ENCODE results near the gene SCARB2.

The SCARB2 gene

GRCh38 chr4:76147454-76148141 lies 66.0 kb downstream of the SCARB2 start:
- peak in 2 of 4 experiments; percentile 14 to 31 for DNase-seq

- DNase-seq: no peak
These were observed 69.1 kb downstream of the SCARB2 start for GRCh38 chr4:76144546-76144945.

GRCh38 chr4:76141241-76141640 lies 72.4 kb downstream of the SCARB2 start:
- no peak for DNase-seq

- no peak for DNase-seq
These were observed 85.9 kb downstream of the SCARB2 start for GRCh38 chr4:76127754-76128153.

- no peak for DNase-seq
These were observed 87.8 kb downstream of the SCARB2 start for GRCh38 chr4:76125816-76126215.

- DNase-seq: no peak
These were observed 93.4 kb downstream of the SCARB2 start for GRCh38 chr4:76120199-76120598.

GRCh38 chr4:76117536-76117935 lies 96.1 kb downstream of the SCARB2 start:
- DNase-seq: no peak

GRCh38 chr4:76116821-76117220 lies 96.8 kb downstream of the SCARB2 start:
- DNase-seq: no peak
